HepG2 (cell line): Measurements from ENCODE around the gene MINDY3. TPM values are rescaled to one million over a fixed set of nuclear protein-coding genes. Genes with fewer than 3 reads are reported as not detected.

Source experiments
- ATAC-seq: fragments of 200-7000 bp; cut with Tn5 transposase; 3 replicates; pipeline ENCODE4 v1.9.1; 2020; ENCODE audit warnings: mild to moderate bottlenecking, moderate library complexity
- BruUV-seq: library from RNA; stranded (reverse); fragments of 400-500 nt; replicated peaks from 2 replicates; lab custom pipeline; 2021; lab: Mats Ljungman, UMichigan
- CTCF ChIA-PET: fragments of 300-600 bp; formaldehyde crosslinking; extraction: SDS; loops from one replicate; lab custom pipeline; 2021; ENCODE audit warnings: low total read pairs, inconsistent platforms, low intra/inter-chr PET ratio; lab: Yijun Ruan, JAX
- POLR2A ChIA-PET: fragments of 350-600 bp; sonication (Branson Sonifier 250); formaldehyde crosslinking; loops from one replicate; lab custom pipeline; 2020; ENCODE audit warnings: antibody characterized with exemption, inconsistent platforms; lab: Yijun Ruan, JAX
- DNase-seq: peaks from one replicate; pipeline ENCODE4 v3.0.0-alpha.2; 2015; ENCODE audit warnings: low spot score
- FAIRE-seq: peaks from 3 replicates; lab custom pipeline; 2011; peaks lifted over from hg19 to GRCh38; lab: Jason Lieb, UNC
- H2AFZ ChIP-seq: one replicate; pipeline ENCODE4 v1.6.1; 2011; ENCODE audit warnings: low read length, inconsistent platforms
- H3K27ac ChIP-seq: fragments of 300-600 bp; 3 replicates; pipeline ENCODE4 v1.8.0; 2011; ENCODE audit warnings: mixed run types, mild to moderate bottlenecking, mixed read lengths, low read length, inconsistent platforms; ENCODE audit not compliant: insufficient read depth; ENCODE audit errors: extremely low read length
- H3K27me3 ChIP-seq, 2 experiments: fragments of 200-600 bp in 1 of 2; 2 replicates in 1 of 2; 3 replicates in 1 of 2; pipeline versions ENCODE4 v1.6.0 to v1.8.0; 2011; ENCODE audit warnings: low read length in 2 of 2, mild to moderate bottlenecking in 2 of 2, moderate library complexity in 2 of 2, inconsistent platforms in 1 of 2; ENCODE audit not compliant: insufficient read depth in 2 of 2, control insufficient read depth in 1 of 2
- H3K36me3 ChIP-seq, 2 experiments: fragments of 200-600 bp in 1 of 2; replicated peaks in 1 of 2; 2 replicates in 1 of 2; 3 replicates in 1 of 2; pipeline versions ENCODE4 v1.5.1 to v1.8.0; 2011; ENCODE audit warnings: low read length in 2 of 2, inconsistent platforms in 1 of 2; ENCODE audit not compliant: insufficient read depth in 2 of 2, control insufficient read depth in 1 of 2
- H3K4me1 ChIP-seq: 2 replicates; pipeline ENCODE4 v1.5.1; 2012; ENCODE audit warnings: low read length, inconsistent platforms; ENCODE audit not compliant: insufficient read depth
- H3K4me2 ChIP-seq: 2 replicates; pipeline ENCODE4 v1.6.0; 2011; ENCODE audit warnings: low read depth, low read length, inconsistent platforms
- H3K4me3 ChIP-seq, 3 experiments: fragments of 200-600 bp in 1 of 3; sonication (generic), shearing (Covaris generic) in 1 of 3; replicated peaks in 1 of 3; 2 replicates each; pipeline ENCODE4 v1.5.1; 2011 to 2016; ENCODE audit warnings: low read length in 3 of 3, inconsistent platforms in 2 of 3, low read depth in 2 of 3, mild to moderate bottlenecking in 2 of 3, control low read depth in 1 of 3, mixed read lengths in 1 of 3; ENCODE audit not compliant: insufficient read depth in 1 of 3
- H3K79me2 ChIP-seq: one replicate; pipeline ENCODE4 v1.6.1; 2011; ENCODE audit warnings: low read length, inconsistent platforms; ENCODE audit not compliant: insufficient read depth
- H3K9ac ChIP-seq: 2 replicates; pipeline ENCODE4 v1.6.0; 2011; ENCODE audit warnings: mild to moderate bottlenecking, low read depth, low read length, inconsistent platforms; ENCODE audit not compliant: insufficient read depth
- H3K9me3 ChIP-seq: 2 replicates; pipeline ENCODE4 v1.5.1; 2012; ENCODE audit warnings: mild to moderate bottlenecking, low read length
- H4K20me1 ChIP-seq: 2 replicates; pipeline ENCODE4 v1.6.0; 2011; ENCODE audit warnings: inconsistent platforms, mild to moderate bottlenecking, low read length, moderate library complexity; ENCODE audit not compliant: insufficient read depth
- EEA1 ChIP-seq: sonication (generic); formaldehyde crosslinking; IDR thresholded peaks from 2 replicates; pipeline ENCODE4 v1.5.1; 2020; ENCODE audit warnings: mild to moderate bottlenecking, missing genetic modification reagents, borderline replicate concordance
- ETV5 ChIP-seq: IDR thresholded peaks from 2 replicates; pipeline ENCODE4 v1.6.1; 2018; ENCODE audit warnings: missing biosample characterization, missing genetic modification reagents, inconsistent platforms, borderline replicate concordance
- GABPA ChIP-seq, 2 experiments: IDR thresholded peaks; 2 replicates each; pipeline ENCODE4 v1.6.1; 2011 to 2016; ENCODE audit warnings: low read depth in 2 of 2, low read length in 1 of 2, missing biosample characterization in 1 of 2, missing genetic modification characterization in 1 of 2
- GTF3A ChIP-seq: sonication (generic); formaldehyde crosslinking; conservative IDR thresholded peaks from 2 replicates; pipeline ENCODE4 v1.4.0; 2020; ENCODE audit warnings: mild to moderate bottlenecking, missing genetic modification reagents
- HDAC6 ChIP-seq: fragments of 200-600 bp; sonication (generic); IDR thresholded peaks from 2 replicates; pipeline ENCODE4 v1.7.0; 2017; ENCODE audit warnings: mild to moderate bottlenecking, antibody characterized with exemption, low read length, low read depth
- KDM4B ChIP-seq: sonication (generic); formaldehyde crosslinking; IDR thresholded peaks from 2 replicates; pipeline ENCODE4 v1.4.0; 2020; ENCODE audit warnings: missing genetic modification reagents
- KDM5B ChIP-seq: sonication (generic); formaldehyde crosslinking; IDR thresholded peaks from 2 replicates; pipeline ENCODE4 v1.4.0; 2020; ENCODE audit warnings: missing genetic modification reagents, mild to moderate bottlenecking, borderline replicate concordance
- NFE2 ChIP-seq: sonication (generic); formaldehyde crosslinking; IDR thresholded peaks from 2 replicates; pipeline ENCODE4 v1.4.0; 2020; ENCODE audit warnings: missing genetic modification reagents
- NR0B2 ChIP-seq: sonication (generic); formaldehyde crosslinking; IDR thresholded peaks from 2 replicates; pipeline ENCODE4 v1.4.0; 2020; ENCODE audit warnings: mild to moderate bottlenecking, missing genetic modification reagents
- RBAK ChIP-seq: sonication (generic); formaldehyde crosslinking; IDR thresholded peaks from 2 replicates; pipeline ENCODE4 v1.5.1; 2020; ENCODE audit warnings: mild to moderate bottlenecking, missing genetic modification reagents
- RERE ChIP-seq: IDR thresholded peaks from 2 replicates; pipeline ENCODE4 v1.6.1; 2016; ENCODE audit warnings: low read depth, missing genetic modification reagents, missing compliant biosample characterization
- RFXAP ChIP-seq: sonication (generic); formaldehyde crosslinking; IDR thresholded peaks from 2 replicates; pipeline ENCODE4 v1.4.0; 2020; ENCODE audit warnings: missing genetic modification reagents, borderline replicate concordance
- SATB2 ChIP-seq: sonication (generic); formaldehyde crosslinking; IDR thresholded peaks from 2 replicates; pipeline ENCODE4 v1.5.0; 2020; ENCODE audit warnings: missing genetic modification reagents
- SRSF1 ChIP-seq: fragments of 200-400 bp; formaldehyde crosslinking; optimal IDR thresholded peaks from 2 replicates; pipeline ENCODE3; 2017; ENCODE audit warnings: mild to moderate bottlenecking, low read depth, low read length, moderate library complexity
- SRSF9 ChIP-seq: fragments of 200-400 bp; formaldehyde crosslinking; IDR thresholded peaks from 2 replicates; pipeline ENCODE4 v1.6.1; 2018; ENCODE audit warnings: borderline replicate concordance, mild to moderate bottlenecking, low read depth, low read length; ENCODE audit not compliant: insufficient read depth, poor library complexity, severe bottlenecking
- ZNF441 ChIP-seq: sonication (generic); formaldehyde crosslinking; IDR thresholded peaks from 2 replicates; pipeline ENCODE4 v1.7.0; 2021; ENCODE audit warnings: missing genetic modification reagents, borderline replicate concordance
- ZNF543 ChIP-seq: sonication (generic); formaldehyde crosslinking; IDR thresholded peaks from 2 replicates; pipeline ENCODE4 v1.4.0; 2020; ENCODE audit warnings: mild to moderate bottlenecking, missing genetic modification reagents
- ZNF770 ChIP-seq: sonication (generic); formaldehyde crosslinking; IDR thresholded peaks from 2 replicates; pipeline ENCODE4 v1.5.0; 2020; ENCODE audit warnings: mild to moderate bottlenecking, missing genetic modification reagents
- WGBS: methylation state at CpG from one replicate; pipeline ENCODE4 v1.1.6; 2017; ENCODE audit warnings: low lambda C conversion rate; 5-methylcytosine and 5-hydroxymethylcytosine counted together
- in situ Hi-C: cut with HindIII; loops from 2 replicates; pipeline ENCODE4 v1.10.0; 2017; ENCODE audit warnings: low pct_unique_long_range_greater_than_20kb; ENCODE audit not compliant: extremely low pct_ligation_motif_present
- intact Hi-C: fragments of 100-400 bp; cut with micrococcal nuclease; formaldehyde crosslinking; loops from one replicate; pipeline ENCODE4 v1.10.0; 2022; ENCODE audit not compliant: unreplicated experiment
- polyA plus RNA-seq, 8 experiments: library from polyadenylated mRNA; depleted of rRNA in 3 of 8; stranded (reverse) in 7 of 8; unstranded in 1 of 8; fragments of >200 nt; fragmentation: Illumina TruSeq in 4 of 8; extraction: Trizol in 4 of 8; gene quantifications; 2 replicates each; pipeline versions ENCODE4 v1.2.1 to v1.2.3, GENCODE V29; 2011 to 2016; ENCODE audit warnings: low read depth in 4 of 8, missing spikeins in 1 of 8, mixed read lengths in 1 of 8; ENCODE audit not compliant: insufficient read depth in 1 of 8
- total RNA-seq, 5 experiments: library from RNA; depleted of rRNA; stranded (reverse); fragments of >200 nt; fragmentation: Illumina TruSeq; extraction: Trizol; gene quantifications; 2 replicates each; pipeline ENCODE4 v1.2.3, GENCODE V29; 2016; ENCODE audit warnings: low read depth in 1 of 5

Gene MINDY3
- total and polyA plus RNA-seq, 2 of the 13 experiments (the other 11 are each of a cell fraction or from before 2014, with no cell fraction given) = 6.4 to 17.5 TPM

DNA sequence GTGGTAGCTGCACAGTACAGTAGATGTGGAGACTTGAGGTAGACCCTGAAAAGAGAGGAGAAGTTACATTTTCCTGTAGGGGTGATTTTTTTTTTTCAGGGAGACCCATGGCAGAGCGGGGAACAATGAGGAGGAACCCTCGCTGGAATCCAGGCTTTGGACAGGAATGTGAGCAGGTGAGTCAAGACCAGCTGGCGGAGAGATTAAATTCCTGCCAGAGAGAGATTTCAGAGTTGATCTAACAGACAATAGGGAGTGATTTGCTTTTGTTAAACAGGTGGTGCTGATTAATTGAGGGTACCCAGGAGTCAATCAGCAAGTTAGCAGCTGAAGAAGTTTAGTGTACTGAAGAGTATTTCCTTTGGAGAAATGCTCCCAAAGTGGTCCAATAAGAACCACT lies 41.6 kb upstream of the MINDY3 start:
- Histone ChIP-seq H3K4me3 (no peak overlapping the region), H2AFZ (no peak overlapping the region), H3K4me2 (no peak overlapping the region), H3K27ac (no peak overlapping the region), H3K79me2 (no peaks in the 10 kb centered on the region), H3K36me3 (no peaks in the 10 kb centered on the region), H4K20me1 (no peaks in the 10 kb centered on the region), H3K27me3 (no peaks in the 10 kb centered on the region; a peak in 1 of 5 replicates), H3K9ac (no peak overlapping the region), H3K9me3 (no peaks in the 10 kb centered on the region), H3K4me1 (no peaks in the 10 kb centered on the region)
- DNase-seq (no peak), ATAC-seq (no peak), FAIRE-seq (no peak)
- intact Hi-C loops = no loop called here
- in situ Hi-C loops = no loop called here
- WGBS = 30% methylated on average over 3 of the region's 3 CpGs
- no TSS peak for BruUV-seq
- POLR2A ChIA-PET = no interaction called here
- CTCF ChIA-PET = interaction anchor here (1.6 kb wide), 1 partner anchor 875 kb away, joined by 9 read pairs; no protein-coding TSS in a partner anchor
- TF ChIP-seq RERE (CRISPR knock-in tag) (no peak), ZNF441 (CRISPR knock-in tag) (no peak), ZNF770 (CRISPR knock-in tag) (no peak), GABPA (IDR thresholded peaks at IDR 0.05; ENCODE audit: low read depth, low read length) (no peak), GABPA (CRISPR knock-in tag; IDR thresholded peaks at IDR 0.05; ENCODE audit: low read depth) (no peak), EEA1 (CRISPR knock-in tag) (no peak), NR0B2 (no peak), ZNF543 (no peak), RFXAP (CRISPR knock-in tag) (no peak), GTF3A (CRISPR knock-in tag) (no peak), NFE2 (CRISPR knock-in tag) (no peak), HDAC6 (no peak), SRSF9 (no peak), KDM4B (CRISPR knock-in tag) (no peak), SRSF1 (no peak), RBAK (CRISPR knock-in tag) (no peak), SATB2 (CRISPR knock-in tag) (no peak), KDM5B (no peak), ETV5 (CRISPR knock-in tag) (no peak)
